Measurements from ENCODE around the gene RNU1-1. TPM values are rescaled to one million over a fixed set of nuclear protein-coding genes. Genes with fewer than 3 reads are reported as not detected.
"Not testable (repeated sequence)": the region's sequence is repeated elsewhere in the genome, so short reads cannot be mapped to it uniquely, and the experiment has no call there.

The RNU1-1 gene
- 2,178 and 3,041 TPM in 2 replicates for total RNA-seq

- not testable (repeated sequence) for H3K4me1 Mint-ChIP-seq (ENCODE audit: low read depth); H3K27ac Mint-ChIP-seq; H3K36me3 Mint-ChIP-seq (ENCODE audit: low read depth); H3K9me3 Mint-ChIP-seq; H3K4me3 Mint-ChIP-seq
- intact Hi-C loops (cut with micrococcal nuclease), result loop anchor here (5.0 kb wide), 2 partner anchors 72 to 147 kb away; partner anchors contain the start of genes NECAP2 and SZRD1
- peak; percentile 77 for DNase-seq (ENCODE audit: low spot score)
- H3K27me3 Mint-ChIP-seq (ENCODE audit: insufficient read depth), result peaks cover 17% of the 10 kb centered on the region
These were observed at the start of gene RNU1-1 for GRCh38 chr1:16514107-16515055. RNU1-1 (minus strand) TSS chr1:16514285.

GRCh38 chr1:16561035-16561434, 47.0 kb upstream of the RNU1-1 start:
- DNase-seq (ENCODE audit: low spot score); H3K4me3 Mint-ChIP-seq; H3K4me1 Mint-ChIP-seq (ENCODE audit: low read depth); H3K36me3 Mint-ChIP-seq (ENCODE audit: low read depth); H3K27ac Mint-ChIP-seq; intact Hi-C loops (cut with micrococcal nuclease); H3K27me3 Mint-ChIP-seq (ENCODE audit: insufficient read depth); H3K9me3 Mint-ChIP-seq: not testable (repeated sequence)

- H3K27ac Mint-ChIP-seq; DNase-seq (ENCODE audit: low spot score); H3K4me1 Mint-ChIP-seq (ENCODE audit: low read depth); H3K36me3 Mint-ChIP-seq (ENCODE audit: low read depth); H3K4me3 Mint-ChIP-seq; H3K27me3 Mint-ChIP-seq (ENCODE audit: insufficient read depth); intact Hi-C loops (cut with micrococcal nuclease); H3K9me3 Mint-ChIP-seq: not testable (repeated sequence)
These were observed 46.4 kb upstream of the RNU1-1 start for GRCh38 chr1:16560498-16560897.

- DNase-seq (ENCODE audit: low spot score); H3K4me1 Mint-ChIP-seq (ENCODE audit: low read depth); H3K36me3 Mint-ChIP-seq (ENCODE audit: low read depth); intact Hi-C loops (cut with micrococcal nuclease); H3K4me3 Mint-ChIP-seq; H3K27me3 Mint-ChIP-seq (ENCODE audit: insufficient read depth); H3K27ac Mint-ChIP-seq; H3K9me3 Mint-ChIP-seq: not testable (repeated sequence)
These were observed 45.6 kb upstream of the RNU1-1 start for GRCh38 chr1:16559688-16560087.

- H3K4me3 Mint-ChIP-seq; intact Hi-C loops (cut with micrococcal nuclease); H3K9me3 Mint-ChIP-seq; H3K27ac Mint-ChIP-seq; H3K4me1 Mint-ChIP-seq (ENCODE audit: low read depth); H3K36me3 Mint-ChIP-seq (ENCODE audit: low read depth); H3K27me3 Mint-ChIP-seq (ENCODE audit: insufficient read depth); DNase-seq (ENCODE audit: low spot score): not testable (repeated sequence)
These were observed 42.9 kb upstream of the RNU1-1 start for GRCh38 chr1:16557034-16557433.

GRCh38 chr1:16553244-16553643, 39.2 kb upstream of the RNU1-1 start:
- H3K27me3 Mint-ChIP-seq (ENCODE audit: insufficient read depth); DNase-seq (ENCODE audit: low spot score); H3K4me3 Mint-ChIP-seq; H3K27ac Mint-ChIP-seq; H3K36me3 Mint-ChIP-seq (ENCODE audit: low read depth); H3K9me3 Mint-ChIP-seq; H3K4me1 Mint-ChIP-seq (ENCODE audit: low read depth); intact Hi-C loops (cut with micrococcal nuclease): not testable (repeated sequence)

- H3K36me3 Mint-ChIP-seq (ENCODE audit: low read depth); H3K9me3 Mint-ChIP-seq; H3K4me1 Mint-ChIP-seq (ENCODE audit: low read depth); H3K27me3 Mint-ChIP-seq (ENCODE audit: insufficient read depth); DNase-seq (ENCODE audit: low spot score); intact Hi-C loops (cut with micrococcal nuclease); H3K4me3 Mint-ChIP-seq; H3K27ac Mint-ChIP-seq: not testable (repeated sequence)
These were observed 36.3 kb upstream of the RNU1-1 start for GRCh38 chr1:16550212-16550918.

GRCh38 chr1:16549545-16549944, 35.5 kb upstream of the RNU1-1 start:
- H3K27me3 Mint-ChIP-seq (ENCODE audit: insufficient read depth); H3K27ac Mint-ChIP-seq; H3K4me3 Mint-ChIP-seq; intact Hi-C loops (cut with micrococcal nuclease); H3K4me1 Mint-ChIP-seq (ENCODE audit: low read depth); DNase-seq (ENCODE audit: low spot score); H3K36me3 Mint-ChIP-seq (ENCODE audit: low read depth); H3K9me3 Mint-ChIP-seq: not testable (repeated sequence)

- DNase-seq (ENCODE audit: low spot score); H3K36me3 Mint-ChIP-seq (ENCODE audit: low read depth); H3K27ac Mint-ChIP-seq; intact Hi-C loops (cut with micrococcal nuclease); H3K4me3 Mint-ChIP-seq; H3K4me1 Mint-ChIP-seq (ENCODE audit: low read depth); H3K9me3 Mint-ChIP-seq: not testable (repeated sequence)
- H3K27me3 Mint-ChIP-seq (ENCODE audit: insufficient read depth), result peaks cover 18% of the 10 kb centered on the region
These were observed 33.6 kb upstream of the RNU1-1 start for GRCh38 chr1:16547502-16548241.

- DNase-seq (ENCODE audit: low spot score); H3K4me3 Mint-ChIP-seq; H3K36me3 Mint-ChIP-seq (ENCODE audit: low read depth); H3K9me3 Mint-ChIP-seq; H3K27ac Mint-ChIP-seq; intact Hi-C loops (cut with micrococcal nuclease); H3K4me1 Mint-ChIP-seq (ENCODE audit: low read depth): not testable (repeated sequence)
- H3K27me3 Mint-ChIP-seq (ENCODE audit: insufficient read depth), result peaks cover 22% of the 10 kb centered on the region
These were observed 31.6 kb upstream of the RNU1-1 start for GRCh38 chr1:16545682-16546095.

GRCh38 chr1:16540421-16540893, 26.4 kb upstream of the RNU1-1 start:
- H3K9me3 Mint-ChIP-seq; H3K4me1 Mint-ChIP-seq (ENCODE audit: low read depth); intact Hi-C loops (cut with micrococcal nuclease); DNase-seq (ENCODE audit: low spot score); H3K4me3 Mint-ChIP-seq; H3K27ac Mint-ChIP-seq; H3K36me3 Mint-ChIP-seq (ENCODE audit: low read depth): not testable (repeated sequence)
- peaks cover 30% of the 10 kb centered on the region for H3K27me3 Mint-ChIP-seq (ENCODE audit: insufficient read depth)

GRCh38 chr1:16537528-16537927, 23.4 kb upstream of the RNU1-1 start:
- H3K27ac Mint-ChIP-seq; DNase-seq (ENCODE audit: low spot score); H3K9me3 Mint-ChIP-seq; H3K4me1 Mint-ChIP-seq (ENCODE audit: low read depth); H3K4me3 Mint-ChIP-seq; H3K36me3 Mint-ChIP-seq (ENCODE audit: low read depth); intact Hi-C loops (cut with micrococcal nuclease): not testable (repeated sequence)
- peaks cover 28% of the 10 kb centered on the region for H3K27me3 Mint-ChIP-seq (ENCODE audit: insufficient read depth)
